Gastroesophageal sphincter (tissue), 4 donors: Measurements from ENCODE around the gene KRTAP9-8. TPM values are rescaled to one million over a fixed set of nuclear protein-coding genes. Genes with fewer than 3 reads are reported as not detected.
"Not testable (repeated sequence)": the region's sequence is repeated elsewhere in the genome, so short reads cannot be mapped to it uniquely, and the experiment has no call there.

Experiments used
- ATAC-seq: fragments of 150-250 bp; one replicate; pipeline ENCODE4 v1.9.1; 2016; ENCODE audit warnings: mild to moderate bottlenecking, moderate library complexity
- H3K27ac ChIP-seq, 4 donors: fragments of 200-600 bp; sonication (generic) in 3 of 4; 1 replicate in 3 of 4; 2 replicates in 1 of 4; pipeline ENCODE4 v1.5.1; 2016 to 2019
- H3K27me3 ChIP-seq: fragments of 200-600 bp; sonication (generic); one replicate; pipeline ENCODE4 v1.5.1; 2019
- H3K36me3 ChIP-seq, 2 donors: fragments of 200-600 bp; sonication (generic); one replicate each; pipeline ENCODE4 v1.5.1; 2019; ENCODE audit warnings: control low read depth in 1 of 2
- H3K4me1 ChIP-seq, 3 donors: fragments of 200-600 bp; sonication (generic); 1 replicate in 2 of 3; 2 replicates in 1 of 3; pipeline ENCODE4 v1.5.1; 2016 to 2019; ENCODE audit warnings: control low read depth in 2 of 3
- H3K4me3 ChIP-seq, 2 donors: fragments of 200-600 bp; sonication (generic); one replicate each; pipeline ENCODE4 v1.5.1; 2019; ENCODE audit warnings: mild to moderate bottlenecking in 1 of 2, moderate library complexity in 1 of 2
- H3K9me3 ChIP-seq, 3 donors: fragments of 200-600 bp; sonication (generic); one replicate each; pipeline ENCODE4 v1.5.1; 2017 to 2019; ENCODE audit warnings: control low read depth in 2 of 3
- CTCF ChIP-seq, 4 experiments: fragments of 200-600 bp in 2 of 4; fragments of 450-650 bp in 2 of 4; sonication (generic) in 1 of 4; IDR thresholded peaks; one replicate each; pipeline ENCODE4 v1.5.1; 2017 to 2019; ENCODE audit warnings: antibody characterized with exemption in 4 of 4, mild to moderate bottlenecking in 2 of 4, moderate library complexity in 2 of 4
- EP300 ChIP-seq: sonication (generic); formaldehyde crosslinking; IDR thresholded peaks from one replicate; pipeline ENCODE4 v1.6.1; 2017; ENCODE audit warnings: antibody characterized with exemption, mild to moderate bottlenecking
- POLR2A ChIP-seq, 2 donors: fragments of 450-650 bp; IDR thresholded peaks; one replicate each; pipeline ENCODE4 v1.6.1; 2017; ENCODE audit warnings: antibody characterized with exemption in 2 of 2, mild to moderate bottlenecking in 2 of 2, moderate library complexity in 1 of 2
- POLR2AphosphoS5 ChIP-seq: sonication (generic); formaldehyde crosslinking; IDR thresholded peaks from one replicate; pipeline ENCODE4 v1.6.1; 2017; ENCODE audit warnings: antibody characterized with exemption
- WGBS, 2 donors: methylation state at CpG; one replicate each; pipeline ENCODE4 v1.1.5; 2018; ENCODE audit warnings: low coverage in 1 of 2; 5-methylcytosine and 5-hydroxymethylcytosine counted together
- total RNA-seq, 4 donors: library from RNA; depleted of rRNA; stranded (reverse); fragments of >200 nt; gene quantifications; one replicate each; pipeline ENCODE4 v1.1.0, GENCODE V29; 2016

KRTAP9-8 gene
- total RNA-seq, 4 donors from 2014 or later, result not detected

GRCh38 chr17:41254861-41255260, 17.1 kb downstream of the KRTAP9-8 start:
- ATAC-seq, result no peak
- Histone ChIP-seq H3K27me3 (peaks cover 41% of the 10 kb centered on the region), H3K4me1 (no peaks in the 10 kb centered on the region), H3K4me3 (no peak overlapping the region), H3K27ac (no peak overlapping the region), H3K9me3 (no peaks in the 10 kb centered on the region), H3K36me3 (no peaks in the 10 kb centered on the region)
- TF ChIP-seq POLR2AphosphoS5 (no peak), POLR2A (IDR thresholded peaks at IDR 0.05) (no peak), EP300 (no peak), CTCF (IDR thresholded peaks at IDR 0.05) (no peak)
- WGBS, 2 donors, result 0% methylated on average over 1 of the region's 1 CpG

- H3K27me3 ChIP-seq, result peaks cover 40% of the 10 kb centered on the region
- H3K4me3 ChIP-seq, H3K27ac ChIP-seq, H3K9me3 ChIP-seq, H3K4me1 ChIP-seq, ATAC-seq, H3K36me3 ChIP-seq: not testable (repeated sequence)
- 60% methylated on average over 1 of the region's 5 CpGs; no CpG with 5 or more reads in 1 of the 2 donors for WGBS, 2 donors
Measured at GRCh38 chr17:41255381-41256290, 17.8 kb downstream of the KRTAP9-8 start, which contains the start of gene KRTAP9-9. Gene KRTAP9-9 (plus strand): TSS chr17:41255384.

- Histone ChIP-seq H3K4me3 (no peak overlapping the region), H3K27me3 (peaks cover 38% of the 10 kb centered on the region), H3K27ac (no peak overlapping the region), H3K9me3 (no peaks in the 10 kb centered on the region), H3K4me1 (no peaks in the 10 kb centered on the region), H3K36me3 (no peaks in the 10 kb centered on the region)
- WGBS, 2 donors, result 69 to 85% methylated on average over 1 of the region's 1 CpG
- TF ChIP-seq POLR2AphosphoS5, result no peak
- no peak for TF ChIP-seq EP300
- no peak for TF ChIP-seq CTCF (IDR thresholded peaks at IDR 0.05)
- TF ChIP-seq POLR2A (IDR thresholded peaks at IDR 0.05), result no peak
- ATAC-seq, result no peak
Measured at GRCh38 chr17:41256291-41256685, 18.5 kb downstream of the KRTAP9-8 start.

DNA sequence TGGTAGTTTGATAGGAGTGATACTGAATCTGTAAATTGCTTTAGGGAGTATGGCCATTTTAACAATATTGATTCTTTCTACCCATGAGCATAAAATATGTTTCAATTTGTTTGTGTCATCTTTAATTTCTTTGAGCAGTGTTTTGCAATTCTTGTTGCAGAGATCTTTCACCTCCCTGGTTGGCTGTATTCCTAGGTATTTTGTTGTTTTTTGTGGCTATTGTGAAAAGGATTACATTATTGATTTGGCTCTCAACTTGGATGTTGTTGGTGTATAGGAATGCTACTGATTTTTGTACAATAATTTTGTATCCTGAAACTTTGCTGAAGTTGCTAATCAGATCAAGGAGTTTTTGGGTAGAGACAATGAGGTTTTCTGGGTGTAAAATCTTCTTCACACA, 20.6 kb downstream of the KRTAP9-8 start:
- peaks cover 30% of the 10 kb centered on the region for H3K27me3 ChIP-seq
- TF ChIP-seq EP300 (no peak), POLR2AphosphoS5 (no peak), CTCF (IDR thresholded peaks at IDR 0.05) (no peak), POLR2A (IDR thresholded peaks at IDR 0.05) (no peak)
- H3K4me1 ChIP-seq, result no peaks in the 10 kb centered on the region
- H3K4me3 ChIP-seq, result no peak overlapping the region
- H3K9me3 ChIP-seq, result no peaks in the 10 kb centered on the region
- H3K27ac ChIP-seq, result no peak overlapping the region
- H3K36me3 ChIP-seq, result no peaks in the 10 kb centered on the region
- no peak for ATAC-seq

DNA sequence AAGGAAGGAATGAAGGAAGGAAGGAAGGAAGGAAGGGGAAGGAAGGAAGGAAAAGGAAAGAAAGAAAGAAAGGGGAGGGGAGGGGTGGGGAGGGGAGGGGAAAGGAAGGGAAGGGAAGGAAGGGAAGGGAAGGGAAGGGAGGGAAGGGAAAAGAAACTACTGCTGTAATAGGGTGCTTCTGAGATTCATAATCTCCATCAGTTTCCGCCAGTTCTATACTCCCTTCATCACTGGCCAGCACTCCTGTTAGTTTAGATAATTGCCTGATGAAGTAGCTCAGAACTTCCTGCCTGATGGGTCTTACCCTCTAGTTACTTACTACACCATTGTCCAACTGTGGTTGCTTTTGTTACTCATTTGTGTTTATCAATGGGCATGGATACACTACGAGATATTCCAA, 25.4 kb downstream of the KRTAP9-8 start:
- Histone ChIP-seq H3K9me3 (no peaks in the 10 kb centered on the region), H3K27ac (no peak overlapping the region), H3K36me3 (no peaks in the 10 kb centered on the region), H3K4me3 (no peak overlapping the region), H3K27me3 (peaks cover 21% of the 10 kb centered on the region), H3K4me1 (no peaks in the 10 kb centered on the region)
- no peak for ATAC-seq
- WGBS, 2 donors, result 54 to 58% methylated on average over 2 of the region's 2 CpGs
- TF ChIP-seq EP300 (no peak), POLR2A (IDR thresholded peaks at IDR 0.05) (no peak), CTCF (IDR thresholded peaks at IDR 0.05) (no peak), POLR2AphosphoS5 (no peak)
